ENCODE measurements around the gene TBL3. TPM values are rescaled to one million over a fixed set of nuclear protein-coding genes. Genes with fewer than 3 reads are reported as not detected.
A peak's percentile ranks its signal among the peaks of the same experiment; 100 is the strongest.

The TBL3 gene
- polyA plus RNA-seq, 1 donor from 2014 or later: 21.4 TPM

GRCh38 chr16:1940273-1941161 is 31.3 kb upstream of the TBL3 start:
- Histone ChIP-seq H2AFZ (ENCODE audit: low read depth, low read length) (no peak overlapping the region), H3K36me3 (ENCODE audit: insufficient read depth, low read length) (no peaks in the 10 kb centered on the region), H3K4me3 (ENCODE audit: low read length) (no peak overlapping the region), H3K27me3 (ENCODE audit: insufficient read depth, low read depth, low read length) (no peaks in the 10 kb centered on the region), H3K9me2 (ENCODE audit: insufficient read depth, low read length) (no peaks in the 10 kb centered on the region), H3K27ac (ENCODE audit: low read length) (no peak overlapping the region), H3F3A (ENCODE audit: insufficient read depth, low read length, poor library complexity, severe bottlenecking) (no peaks in the 10 kb centered on the region), H4K20me1 (ENCODE audit: insufficient read depth) (no peaks in the 10 kb centered on the region), H3K79me2 (replicated peaks; ENCODE audit: insufficient read depth, low read length) (no peaks in the 10 kb centered on the region), H3K9me3 (ENCODE audit: low read length) (no peaks in the 10 kb centered on the region), H3K9ac (ENCODE audit: low read length) (no peak overlapping the region), H3K4me2 (ENCODE audit: low read length) (no peak overlapping the region)
- TF ChIP-seq TAF1 (IDR thresholded peaks at IDR 0.05; ENCODE audit: low read depth): no peak
- no peak for TF ChIP-seq CTCF (IDR thresholded peaks at IDR 0.05; ENCODE audit: poor library complexity, severe bottlenecking)
- no peak for TF ChIP-seq REST (IDR thresholded peaks at IDR 0.05; ENCODE audit: borderline replicate concordance)
- no peak for TF ChIP-seq EP300 (conservative IDR thresholded peaks at IDR 0.05; ENCODE audit: poor library complexity, severe bottlenecking)
- no peak for TF ChIP-seq POLR2AphosphoS5 (IDR thresholded peaks at IDR 0.05)
- no peak for TF ChIP-seq SMC3 (conservative IDR thresholded peaks at IDR 0.05; ENCODE audit: poor library complexity)
- no peak for TF ChIP-seq MXI1 (conservative IDR thresholded peaks at IDR 0.05; ENCODE audit: poor library complexity, severe bottlenecking)
- TF ChIP-seq RAD21 (conservative IDR thresholded peaks at IDR 0.05): no peak
- no peak for TF ChIP-seq EZH2 (IDR thresholded peaks at IDR 0.05; ENCODE audit: borderline replicate concordance, insufficient read depth, low read length, poor library complexity, severe bottlenecking)

- Histone ChIP-seq H4K20me1 (ENCODE audit: insufficient read depth) (no peaks in the 10 kb centered on the region), H3K9ac (ENCODE audit: low read length) (no peak overlapping the region), H3K36me3 (ENCODE audit: insufficient read depth, low read length) (no peaks in the 10 kb centered on the region), H3K4me2 (ENCODE audit: low read length) (no peak overlapping the region), H3K27me3 (ENCODE audit: insufficient read depth, low read depth, low read length) (no peaks in the 10 kb centered on the region), H3K4me3 (ENCODE audit: low read length) (peak overlapping the region; percentile 86), H3F3A (ENCODE audit: insufficient read depth, low read length, poor library complexity, severe bottlenecking) (no peaks in the 10 kb centered on the region), H3K27ac (ENCODE audit: low read length) (no peak overlapping the region), H3K9me3 (ENCODE audit: low read length) (no peaks in the 10 kb centered on the region), H3K9me2 (ENCODE audit: insufficient read depth, low read length) (no peaks in the 10 kb centered on the region), H3K79me2 (replicated peaks; ENCODE audit: insufficient read depth, low read length) (no peaks in the 10 kb centered on the region), H2AFZ (ENCODE audit: low read depth, low read length) (no peak overlapping the region)
- TF ChIP-seq RAD21 (conservative IDR thresholded peaks at IDR 0.05): no peak
Measured at GRCh38 chr16:1941162-1942046, 30.4 kb upstream of the TBL3 start.

All from neural cell (in vitro differentiated cells).